Measurements from ENCODE around the gene DNPEP.

The DNPEP gene

DNA sequence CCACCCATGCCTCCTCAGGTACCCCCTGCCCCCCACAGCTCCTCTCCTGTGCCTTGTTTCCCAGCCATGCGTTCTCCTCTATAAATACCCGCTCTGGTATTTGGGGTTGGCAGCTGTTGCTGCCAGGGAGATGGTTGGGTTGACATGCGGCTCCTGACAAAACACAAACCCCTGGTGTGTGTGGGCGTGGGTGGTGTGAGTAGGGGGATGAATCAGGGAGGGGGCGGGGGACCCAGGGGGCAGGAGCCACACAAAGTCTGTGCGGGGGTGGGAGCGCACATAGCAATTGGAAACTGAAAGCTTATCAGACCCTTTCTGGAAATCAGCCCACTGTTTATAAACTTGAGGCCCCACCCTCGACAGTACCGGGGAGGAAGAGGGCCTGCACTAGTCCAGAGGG, 29.7 kb upstream of the DNPEP start:
- H3K4me3 ChIP-seq (IDR thresholded peaks at IDR 0.05; ENCODE audit: insufficient read depth, low read depth, low read length): no peak overlapping the region
- no peaks in the 10 kb centered on the region for H3K36me3 ChIP-seq (ENCODE audit: insufficient read depth)
- H3K4me2 ChIP-seq: no peak overlapping the region
- H3K9ac ChIP-seq: no peak overlapping the region
- no peaks in the 10 kb centered on the region for H3K79me2 ChIP-seq (ENCODE audit: insufficient read depth, low read depth)
- no peak for TF ChIP-seq CTCF (conservative IDR thresholded peaks at IDR 0.05; ENCODE audit: low read depth, low read length)
- no peaks in the 10 kb centered on the region for H3K4me1 ChIP-seq (ENCODE audit: low read depth, poor library complexity, severe bottlenecking)
- H3K27me3 ChIP-seq (ENCODE audit: insufficient read depth, low read depth): no peaks in the 10 kb centered on the region
- H3K27ac ChIP-seq: no peak overlapping the region
- H4K20me1 ChIP-seq (ENCODE audit: insufficient read depth): no peaks in the 10 kb centered on the region
- H2AFZ ChIP-seq (ENCODE audit: low read depth): no peak overlapping the region

GRCh38 chr2:219416938-219417337, 29.2 kb upstream of the DNPEP start:
- H2AFZ ChIP-seq (ENCODE audit: low read depth): no peak overlapping the region
- no peak overlapping the region for H3K4me3 ChIP-seq (IDR thresholded peaks at IDR 0.05; ENCODE audit: insufficient read depth, low read depth, low read length)
- no peaks in the 10 kb centered on the region for H3K36me3 ChIP-seq (ENCODE audit: insufficient read depth)
- H3K4me1 ChIP-seq (ENCODE audit: low read depth, poor library complexity, severe bottlenecking): no peaks in the 10 kb centered on the region
- H3K27ac ChIP-seq: no peak overlapping the region
- H4K20me1 ChIP-seq (ENCODE audit: insufficient read depth): no peaks in the 10 kb centered on the region
- H3K27me3 ChIP-seq (ENCODE audit: insufficient read depth, low read depth): no peaks in the 10 kb centered on the region
- H3K4me2 ChIP-seq: no peak overlapping the region
- H3K79me2 ChIP-seq (ENCODE audit: insufficient read depth, low read depth): no peaks in the 10 kb centered on the region
- no peak overlapping the region for H3K9ac ChIP-seq
- no peak for TF ChIP-seq CTCF (conservative IDR thresholded peaks at IDR 0.05; ENCODE audit: low read depth, low read length)

- no peaks in the 10 kb centered on the region for H3K79me2 ChIP-seq (ENCODE audit: insufficient read depth, low read depth)
- no peak overlapping the region for H2AFZ ChIP-seq (ENCODE audit: low read depth)
- H4K20me1 ChIP-seq (ENCODE audit: insufficient read depth): no peaks in the 10 kb centered on the region
- no peak for TF ChIP-seq CTCF (conservative IDR thresholded peaks at IDR 0.05; ENCODE audit: low read depth, low read length)
- no peak overlapping the region for H3K4me3 ChIP-seq (IDR thresholded peaks at IDR 0.05; ENCODE audit: insufficient read depth, low read depth, low read length)
- H3K9ac ChIP-seq: no peak overlapping the region
- H3K27ac ChIP-seq: no peak overlapping the region
- H3K4me1 ChIP-seq (ENCODE audit: low read depth, poor library complexity, severe bottlenecking): no peaks in the 10 kb centered on the region
- H3K27me3 ChIP-seq (ENCODE audit: insufficient read depth, low read depth): no peaks in the 10 kb centered on the region
- H3K4me2 ChIP-seq: no peak overlapping the region
- no peaks in the 10 kb centered on the region for H3K36me3 ChIP-seq (ENCODE audit: insufficient read depth)
Measured at GRCh38 chr2:219416235-219416602, 28.5 kb upstream of the DNPEP start.

- Histone ChIP-seq H3K36me3 (ENCODE audit: insufficient read depth) (no peaks in the 10 kb centered on the region), H3K79me2 (ENCODE audit: insufficient read depth, low read depth) (no peaks in the 10 kb centered on the region), H3K27ac (no peak overlapping the region), H3K9ac (no peak overlapping the region), H3K4me1 (ENCODE audit: low read depth, poor library complexity, severe bottlenecking) (no peaks in the 10 kb centered on the region), H2AFZ (ENCODE audit: low read depth) (no peak overlapping the region), H3K27me3 (ENCODE audit: insufficient read depth, low read depth) (no peaks in the 10 kb centered on the region), H4K20me1 (ENCODE audit: insufficient read depth) (no peaks in the 10 kb centered on the region), H3K4me3 (IDR thresholded peaks at IDR 0.05; ENCODE audit: insufficient read depth, low read depth, low read length) (no peak overlapping the region), H3K4me2 (no peak overlapping the region)
- no peak for TF ChIP-seq CTCF (conservative IDR thresholded peaks at IDR 0.05; ENCODE audit: low read depth, low read length)
Measured at GRCh38 chr2:219415580-219416234, 28.0 kb upstream of the DNPEP start.

Measured in KMS-11 (cell line).